Measurements from ENCODE around the gene ANKH.

- TF ChIP-seq CTCF (conservative IDR thresholded peaks at IDR 0.05) (no peak), EZH2 (IDR thresholded peaks at IDR 0.05; ENCODE audit: low read depth) (no peak)
Measured at GRCh38 chr5:14851050-14851419, 20.5 kb downstream of the ANKH start.
